Right ventricle myocardium superior (tissue), 1 donor: ENCODE results near the gene BABAM2. TPM values are rescaled to one million over a fixed set of nuclear protein-coding genes. Genes with fewer than 3 reads are reported as not detected.

Experiments used
- ATAC-seq: fragments of 200-7000 bp; cut with Tn5 transposase; one replicate; pipeline ENCODE4 v1.9.1; 2020; ENCODE audit warnings: mild to moderate bottlenecking; ENCODE audit not compliant: poor library complexity
- DNase-seq: peaks from one replicate; pipeline ENCODE4 v3.0.0-alpha.2; 2020
- intact Hi-C: fragments of 100-400 bp; cut with DNase I; formaldehyde crosslinking; loops from one replicate; pipeline ENCODE4 v1.11.2; 2022
- total RNA-seq: library from RNA; stranded (reverse); fragmentation: NEBNext Ultra II Directional; extraction: Animal tissue kit (Norgen Biotek cat#: 25700); gene quantifications from one replicate; pipeline ENCODE4 v1.2.1, GENCODE V29; 2021
- donor health status: DM: no; HTN: yes; CAD: no; lungs with severe emphysema.

BABAM2 gene
- total RNA-seq, 1 donor from 2014 or later = 51.3 TPM

DNA sequence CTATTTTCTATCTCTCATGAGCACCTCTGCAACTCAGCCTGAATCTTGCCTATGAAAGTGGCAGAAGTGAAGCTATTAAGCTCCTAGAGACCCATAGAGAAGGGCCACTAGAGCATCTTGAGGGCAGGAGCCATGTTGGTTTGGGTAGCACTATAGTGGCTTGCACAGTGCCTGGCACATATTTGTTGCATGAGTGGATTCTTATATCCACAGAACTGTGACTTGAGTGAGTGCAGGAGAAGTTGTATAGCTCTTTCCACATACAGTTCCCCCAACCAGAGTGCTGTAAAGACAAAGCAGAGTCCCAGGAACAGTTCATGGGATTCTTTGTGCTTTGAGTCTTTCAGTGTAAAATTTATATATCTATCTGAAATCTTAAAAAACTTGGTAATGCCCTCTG, 296.7 kb downstream of the BABAM2 start:
- DNase-seq (no peak), ATAC-seq (no peak)
- intact Hi-C loops = no loop called here

- no peak for ATAC-seq
- no peak for DNase-seq
- intact Hi-C loops = no loop called here
Observed at GRCh38 chr2:28188436-28188835, 297.9 kb downstream of the BABAM2 start.

DNA sequence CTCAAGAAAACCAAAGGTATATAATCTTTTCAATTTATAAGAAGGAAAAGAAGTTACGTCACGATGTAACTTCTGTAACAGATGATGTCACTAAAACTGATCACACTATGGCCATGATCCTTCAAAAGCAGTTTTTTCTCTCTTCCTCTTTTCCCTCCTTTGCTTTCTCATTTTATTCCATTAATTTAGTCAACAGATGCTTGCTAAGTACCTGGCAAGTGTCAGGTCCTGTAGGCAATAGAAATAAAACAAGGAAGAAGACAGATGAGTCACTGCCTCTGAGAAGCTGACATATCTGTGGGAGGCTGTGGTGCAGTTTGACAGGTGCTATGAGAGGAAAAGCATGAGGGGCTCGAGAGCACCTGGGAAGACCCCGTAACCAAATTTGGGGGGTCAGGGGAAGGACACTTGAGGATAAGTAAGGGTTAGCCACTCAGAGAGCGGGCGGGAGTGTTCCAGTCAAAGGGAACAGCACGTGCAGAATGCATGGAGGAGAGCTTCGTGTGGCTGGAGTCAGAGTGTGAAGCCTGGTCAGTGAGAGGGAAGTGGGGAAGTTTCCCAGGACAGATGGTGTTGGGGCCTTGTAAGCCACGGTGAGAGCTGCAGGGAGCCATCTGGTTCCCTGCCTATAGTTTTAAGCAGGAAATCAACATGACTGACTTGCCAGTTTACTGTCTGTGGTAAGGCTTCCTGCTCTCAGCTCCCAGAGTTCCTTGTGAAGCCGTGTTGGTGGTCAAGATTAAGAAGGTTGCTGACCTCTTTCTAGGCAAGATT, 303.3 kb downstream of the BABAM2 start:
- DNase-seq (no peak), ATAC-seq (no peak)
- intact Hi-C loops = no loop called here

GRCh38 chr2:28199995-28200679, 309.6 kb downstream of the BABAM2 start:
- DNase-seq (no peak), ATAC-seq (no peak)
- intact Hi-C loops = no loop called here

DNA sequence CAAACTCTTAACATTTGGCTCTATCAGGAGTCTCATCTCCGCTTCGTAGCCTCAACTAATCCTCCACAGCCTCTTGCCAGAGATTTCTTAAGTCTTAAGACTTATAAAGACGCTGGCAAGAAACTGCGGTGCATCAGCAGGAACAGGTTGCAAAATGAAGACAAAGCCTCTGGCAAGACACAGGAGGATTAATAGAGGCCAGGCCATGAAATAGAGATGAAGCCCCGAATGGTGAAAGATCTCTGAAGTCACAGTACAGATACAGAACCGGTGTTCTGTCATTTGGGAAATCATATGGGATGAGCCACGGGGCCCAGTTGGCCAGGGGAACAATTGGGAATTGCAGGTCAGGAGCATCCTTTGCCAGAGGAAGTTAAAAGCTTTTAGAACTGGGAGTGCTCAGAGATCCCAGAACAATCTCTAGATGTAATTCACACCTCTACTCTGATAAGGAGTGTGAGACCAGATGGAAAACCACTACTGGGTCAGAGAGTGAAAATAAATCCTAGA, 311.2 kb downstream of the BABAM2 start:
- no peak for DNase-seq
- peak; percentile 84 for ATAC-seq

GRCh38 chr2:28202719-28203118, 312.2 kb downstream of the BABAM2 start:
- no peak for ATAC-seq
- DNase-seq = no peak
- intact Hi-C loops = no loop called here

More for the DNA sequence above, 311.2 kb downstream of the BABAM2 start:
- intact Hi-C loops = no loop called here

GRCh38 chr2:28206762-28207161, 316.2 kb downstream of the BABAM2 start:
- ATAC-seq = no peak
- DNase-seq = no peak
- intact Hi-C loops = no loop called here

DNA sequence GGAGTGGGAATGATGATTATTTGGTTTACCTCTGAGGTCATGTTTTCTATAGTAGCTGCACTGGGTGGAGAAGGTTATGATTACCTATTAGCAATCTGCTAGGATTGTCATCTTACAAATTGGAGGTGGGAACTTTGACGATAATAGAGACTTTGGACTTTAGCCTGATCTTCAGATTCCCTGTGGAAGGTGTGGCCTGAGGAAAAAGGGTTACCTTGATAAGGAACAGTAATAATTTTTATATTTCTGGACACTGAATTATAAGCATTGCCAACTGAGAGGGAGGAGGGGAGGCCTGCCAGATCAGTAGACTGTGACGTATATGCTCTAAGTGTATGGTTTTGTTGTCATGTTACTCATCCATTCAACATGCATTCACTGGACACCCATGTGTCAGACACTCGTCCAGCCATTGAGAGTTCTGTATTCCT, 318.7 kb downstream of the BABAM2 start:
- ATAC-seq (no peak), DNase-seq (no peak)
- intact Hi-C loops = no loop called here

DNA sequence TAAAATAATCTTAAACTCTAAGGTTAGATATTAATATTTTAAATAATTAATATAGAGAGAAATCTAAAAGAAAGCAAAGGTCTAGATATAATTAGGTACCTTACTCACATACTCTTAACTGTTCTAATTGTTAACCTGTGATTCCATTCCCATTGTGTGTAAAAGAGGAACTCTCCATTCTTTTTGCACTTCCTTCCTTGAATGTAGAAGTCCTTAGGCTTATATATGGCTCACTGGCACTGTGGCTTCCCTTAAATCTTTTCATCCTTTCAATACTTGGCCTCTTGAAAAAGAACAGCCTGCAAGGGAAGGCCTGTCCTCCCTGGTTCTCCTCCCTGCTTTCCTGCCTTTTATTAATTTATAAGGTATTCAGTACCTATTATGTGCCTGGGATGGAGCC, 319.3 kb downstream of the BABAM2 start:
- DNase-seq (no peak), ATAC-seq (no peak)
- intact Hi-C loops = no loop called here

- DNase-seq = no peak
- ATAC-seq = no peak
- intact Hi-C loops = no loop called here
Observed at GRCh38 chr2:28210535-28210934, 320.0 kb downstream of the BABAM2 start.

GRCh38 chr2:28216331-28216730, 325.8 kb downstream of the BABAM2 start:
- ATAC-seq = no peak
- DNase-seq = no peak

GRCh38 chr2:28217042-28217740, 326.7 kb downstream of the BABAM2 start:
- ATAC-seq (no peak), DNase-seq (no peak)
- intact Hi-C loops = no loop called here

More at GRCh38 chr2:28216331-28216730, 325.8 kb downstream of the BABAM2 start:
- intact Hi-C loops = no loop called here

- ATAC-seq = no peak
- no peak for DNase-seq
- intact Hi-C loops = no loop called here
Observed at GRCh38 chr2:28219138-28219537, 328.6 kb downstream of the BABAM2 start.

- DNase-seq (no peak), ATAC-seq (no peak)
- intact Hi-C loops = no loop called here
Observed at GRCh38 chr2:28219758-28220368, 329.3 kb downstream of the BABAM2 start.

GRCh38 chr2:28224648-28225472, 334.3 kb downstream of the BABAM2 start:
- ATAC-seq = peak; percentile 21
- intact Hi-C loops = no loop called here
- DNase-seq = no peak

DNA sequence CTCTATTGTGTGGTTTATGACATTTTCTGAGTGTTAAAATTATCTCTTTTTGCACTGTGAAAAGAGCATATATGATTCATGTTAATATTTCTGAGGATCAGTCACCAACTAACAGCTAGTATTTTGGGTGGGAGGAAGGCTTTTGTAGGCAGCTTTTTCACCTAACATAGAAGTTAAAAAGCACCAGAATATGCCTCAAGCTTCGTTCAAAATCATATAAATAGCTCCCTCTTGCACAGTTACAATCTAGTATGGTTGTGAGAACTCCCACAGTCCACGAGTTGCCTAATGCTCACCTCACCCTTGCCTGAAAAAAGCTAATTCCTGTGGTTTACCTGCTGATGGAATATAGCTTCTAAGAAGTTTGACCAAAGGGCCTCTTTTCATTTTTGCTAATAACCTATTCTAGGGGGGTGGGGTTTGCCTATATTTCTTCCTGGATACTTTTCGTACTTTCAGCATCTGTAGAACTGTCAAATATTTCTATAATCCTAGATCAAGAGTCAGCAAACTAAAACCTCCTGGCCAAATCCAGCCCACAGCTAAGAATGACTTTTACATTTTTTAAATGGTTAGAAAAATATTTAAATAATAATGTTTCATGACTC, 335.0 kb downstream of the BABAM2 start:
- no peak for ATAC-seq
- DNase-seq = no peak
- intact Hi-C loops = no loop called here

DNA sequence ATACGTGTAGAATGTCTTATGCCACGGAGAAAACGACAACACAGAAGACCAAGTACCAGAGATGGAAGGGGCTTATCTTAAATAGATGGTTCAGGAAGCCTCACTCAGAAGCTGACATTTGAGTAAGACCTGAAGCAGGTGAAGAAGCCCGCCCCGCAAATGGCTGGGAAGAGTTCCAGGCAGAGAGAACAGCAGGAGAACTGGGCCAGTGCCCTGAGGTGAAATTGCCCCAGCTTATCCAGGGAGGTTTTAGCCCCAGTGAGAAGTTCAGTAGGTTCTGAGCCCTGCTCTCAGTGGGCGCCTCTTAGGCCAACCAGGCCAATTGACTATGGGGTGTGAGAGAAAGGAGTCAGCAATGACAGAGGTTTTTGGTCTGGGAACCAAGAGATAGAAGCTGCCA, 336.0 kb downstream of the BABAM2 start:
- intact Hi-C loops = no loop called here
- no peak for ATAC-seq
- no peak for DNase-seq

DNA sequence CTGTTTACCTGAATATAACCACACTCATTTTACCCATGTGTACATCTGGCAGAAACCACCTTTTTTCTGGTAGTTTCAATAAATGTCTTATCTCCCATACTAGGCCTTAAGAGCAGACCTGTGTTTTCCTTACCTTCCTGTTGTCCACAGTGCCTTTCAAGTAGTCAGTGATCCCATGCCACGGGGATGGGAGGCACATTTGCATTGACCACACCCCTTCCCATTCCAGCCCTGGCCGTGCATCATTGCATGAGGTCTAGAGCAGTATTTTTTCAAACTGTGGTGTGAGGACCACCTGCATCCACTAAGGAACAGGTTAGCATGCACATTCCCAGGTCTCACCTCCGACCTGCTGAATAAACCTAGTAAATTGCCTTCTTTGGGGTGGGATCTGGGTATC, 337.0 kb downstream of the BABAM2 start:
- intact Hi-C loops = no loop called here
- ATAC-seq (no peak), DNase-seq (no peak)
